Activated T-cell treated with anti-CD3 and anti-CD28 coated beads, Interleukin-2, amount 50 U/mL, for 48 hours (primary cell): ENCODE data around the gene CPNE2.

Experiments
- DNase-seq, 2 experiments: peaks; one replicate each; pipeline ENCODE4 v3.0.0-alpha.2; 2020

CPNE2 gene

DNA sequence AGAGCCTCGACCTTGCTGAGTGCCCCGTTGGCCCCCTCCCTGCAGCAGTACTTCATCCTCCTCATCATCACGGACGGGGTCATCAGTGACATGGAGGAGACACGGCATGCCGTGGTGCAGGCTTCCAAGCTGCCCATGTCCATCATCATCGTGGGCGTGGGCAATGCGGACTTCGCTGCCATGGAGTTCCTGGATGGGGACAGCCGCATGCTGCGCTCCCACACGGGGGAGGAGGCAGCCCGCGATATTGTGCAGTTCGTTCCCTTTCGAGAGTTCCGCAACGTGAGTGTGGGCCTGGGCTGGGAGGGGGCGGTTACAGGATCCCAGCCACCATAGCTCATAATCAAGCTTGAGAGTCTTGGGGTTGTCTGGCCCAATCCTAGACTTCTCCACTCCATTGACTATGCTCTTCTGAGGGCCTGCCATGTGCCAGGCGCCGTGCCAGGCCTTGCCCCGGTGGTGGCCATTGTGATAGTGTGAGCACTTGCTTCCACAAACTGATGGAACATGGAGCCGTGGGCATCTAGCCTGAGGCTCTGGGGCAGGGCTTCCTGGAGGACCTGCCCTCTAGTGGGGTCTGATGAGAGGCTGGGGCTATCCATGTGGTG, 53.8 kb downstream of the CPNE2 start:
- DNase-seq, result no peak

DNA sequence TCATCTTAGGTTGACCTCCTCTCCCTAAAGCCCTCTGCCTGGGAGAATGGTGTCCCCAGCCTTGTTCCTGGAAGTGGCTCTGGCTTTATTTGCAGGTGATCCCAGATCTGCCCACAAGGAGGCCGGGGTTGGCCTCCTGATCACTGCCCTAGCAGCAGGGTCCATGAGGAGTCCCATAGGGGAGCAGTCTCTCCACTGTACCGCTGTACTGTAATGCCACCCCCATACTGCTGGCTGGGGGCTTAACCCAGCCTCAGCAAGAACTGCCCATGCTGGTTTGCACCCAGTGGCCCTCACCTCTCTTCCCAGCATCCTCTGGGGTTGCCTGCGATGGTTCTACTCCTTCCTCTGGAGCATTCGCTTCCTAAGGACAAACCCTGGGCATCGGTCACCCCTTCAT, 54.4 kb downstream of the CPNE2 start:
- DNase-seq, result no peak

DNA sequence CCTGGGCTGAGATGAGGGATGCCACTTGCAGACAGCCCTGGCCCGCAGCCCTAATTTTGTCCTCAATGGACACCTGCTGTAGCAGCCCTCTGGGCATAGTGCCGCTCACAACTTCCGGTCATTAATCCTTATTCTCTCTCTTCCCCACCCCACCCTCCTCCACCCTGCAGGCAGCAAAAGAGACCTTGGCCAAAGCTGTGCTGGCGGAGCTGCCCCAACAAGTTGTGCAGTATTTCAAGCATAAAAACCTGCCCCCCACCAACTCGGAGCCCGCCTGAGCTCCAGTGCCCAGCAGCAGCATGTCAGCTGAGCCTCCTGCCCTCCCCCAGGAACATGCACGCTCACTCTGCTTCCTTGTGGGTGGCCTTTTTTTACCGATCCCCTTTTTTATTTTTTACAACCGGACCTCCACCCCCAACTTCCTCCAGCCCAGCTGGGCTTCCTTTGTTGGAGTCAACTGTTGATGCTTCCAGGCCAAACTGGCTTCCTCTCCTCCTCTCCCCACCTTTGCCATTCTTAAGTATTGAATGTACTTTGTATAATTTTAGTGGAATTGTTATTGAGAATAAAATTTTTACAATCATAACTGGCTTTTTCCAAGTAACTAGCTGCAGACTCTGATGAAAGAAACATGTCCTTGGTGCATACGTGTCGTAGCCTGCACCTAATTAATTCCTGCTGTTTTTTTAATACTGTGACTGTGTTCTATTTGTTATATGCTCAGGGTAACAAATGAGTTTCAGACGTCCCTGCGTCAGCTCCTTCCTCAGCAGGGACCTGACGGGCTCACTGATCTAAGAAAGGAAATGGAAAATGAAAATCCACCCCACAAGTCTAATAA, 55.2 kb downstream of the CPNE2 start:
- DNase-seq, result no peak

GRCh38 chr16:57148481-57148880, 56.1 kb downstream of the CPNE2 start:
- no peak for DNase-seq

GRCh38 chr16:57149391-57149790, 57.0 kb downstream of the CPNE2 start:
- DNase-seq, result no peak

DNA sequence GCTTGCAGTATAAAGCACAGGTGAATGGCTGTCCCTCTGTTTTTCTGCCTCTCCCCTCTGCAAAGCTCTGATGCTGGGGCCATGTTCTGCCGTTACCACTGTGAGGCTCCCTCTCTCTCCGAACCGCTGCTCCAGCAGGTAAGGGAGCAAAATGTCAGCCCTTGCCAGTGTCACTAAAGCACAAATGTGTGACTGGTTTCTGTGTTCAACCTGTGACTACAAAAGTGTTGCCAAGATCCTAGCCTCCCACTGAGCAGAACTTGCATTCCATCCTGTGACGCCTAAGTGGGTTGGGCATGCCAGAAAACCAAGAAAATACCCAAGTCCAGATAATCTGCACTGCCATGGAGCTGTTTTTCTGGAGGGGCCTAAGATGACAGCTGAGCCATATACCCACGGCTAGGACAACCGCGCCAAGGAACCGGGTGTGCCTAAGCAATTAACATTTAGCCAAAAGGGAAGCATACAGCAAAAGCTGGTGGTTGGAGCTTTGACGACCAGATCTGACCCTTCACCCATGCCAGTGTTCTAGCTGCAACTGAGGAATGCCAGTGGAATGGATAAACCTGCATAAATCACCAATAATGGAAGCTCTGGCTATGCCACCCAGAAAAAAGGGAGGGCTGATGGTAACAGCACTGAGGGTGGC, 58.4 kb downstream of the CPNE2 start:
- DNase-seq, result no peak

GRCh38 chr16:57151369-57151768, 59.0 kb downstream of the CPNE2 start:
- no peak for DNase-seq

DNA sequence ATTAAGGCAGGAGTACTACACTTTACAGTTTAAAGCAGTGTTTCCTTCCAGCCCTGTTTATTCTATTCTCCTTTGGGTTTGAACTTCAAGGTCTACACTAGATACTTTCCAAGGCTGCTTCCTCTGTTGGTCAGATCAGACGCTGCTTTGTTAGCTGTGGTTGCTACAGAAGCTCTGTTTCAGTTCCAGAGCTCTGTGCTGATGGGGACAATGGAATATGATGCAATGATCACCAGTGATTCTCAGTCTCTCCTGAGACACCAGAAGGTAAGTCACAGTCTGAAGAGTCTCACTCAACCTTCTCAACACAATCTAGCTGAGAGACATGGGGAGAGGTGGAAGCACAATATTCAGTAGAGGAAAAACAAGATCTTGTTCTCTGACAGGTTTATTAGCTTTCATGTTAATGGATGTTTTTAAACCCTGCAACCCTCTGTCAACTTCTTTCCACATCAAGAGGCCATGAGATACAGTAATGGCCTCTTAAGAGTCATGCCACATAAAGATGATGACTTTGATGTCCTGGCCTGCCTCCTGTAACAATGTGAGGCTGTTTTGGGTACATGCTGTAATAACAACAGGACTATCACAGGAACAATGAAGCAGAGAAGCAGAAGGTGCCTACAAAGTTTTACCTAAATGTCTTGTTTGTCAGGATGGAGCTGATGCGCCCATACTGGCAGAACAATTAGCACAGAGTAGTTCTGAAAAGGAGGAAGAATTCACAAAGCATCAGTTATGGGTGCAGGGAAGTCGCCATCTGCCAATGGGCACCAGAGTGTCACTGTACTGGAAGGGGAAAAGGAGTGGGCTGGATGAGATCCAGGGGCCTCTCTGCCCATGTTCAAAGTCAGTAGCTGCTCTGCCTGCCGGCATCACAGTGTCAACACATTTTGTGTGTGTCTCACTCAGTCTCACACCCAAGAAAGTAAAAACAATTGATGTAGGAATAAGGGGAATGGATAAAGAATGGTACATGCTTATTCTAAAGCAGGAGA, 60.0 kb downstream of the CPNE2 start:
- no peak for DNase-seq

DNA sequence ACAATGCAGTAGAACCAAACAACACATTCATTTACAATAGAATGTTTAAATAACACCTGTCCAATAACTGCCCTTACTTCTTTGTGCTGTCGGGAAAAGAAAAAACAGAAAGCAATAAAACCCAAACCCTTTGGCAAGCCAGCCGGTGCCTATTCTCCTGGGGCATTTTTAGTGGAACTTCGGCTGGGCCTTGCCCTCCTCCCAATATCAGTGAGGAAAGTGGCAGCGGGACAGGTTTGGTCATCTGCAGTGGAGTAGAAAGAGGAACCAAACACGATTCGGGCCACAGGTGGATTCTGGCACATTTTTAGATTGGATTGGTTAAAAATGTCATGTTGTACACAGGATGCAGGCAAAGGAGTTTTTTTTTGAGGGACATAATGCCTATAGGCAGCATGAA, 61.5 kb downstream of the CPNE2 start:
- DNase-seq, result no peak

DNA sequence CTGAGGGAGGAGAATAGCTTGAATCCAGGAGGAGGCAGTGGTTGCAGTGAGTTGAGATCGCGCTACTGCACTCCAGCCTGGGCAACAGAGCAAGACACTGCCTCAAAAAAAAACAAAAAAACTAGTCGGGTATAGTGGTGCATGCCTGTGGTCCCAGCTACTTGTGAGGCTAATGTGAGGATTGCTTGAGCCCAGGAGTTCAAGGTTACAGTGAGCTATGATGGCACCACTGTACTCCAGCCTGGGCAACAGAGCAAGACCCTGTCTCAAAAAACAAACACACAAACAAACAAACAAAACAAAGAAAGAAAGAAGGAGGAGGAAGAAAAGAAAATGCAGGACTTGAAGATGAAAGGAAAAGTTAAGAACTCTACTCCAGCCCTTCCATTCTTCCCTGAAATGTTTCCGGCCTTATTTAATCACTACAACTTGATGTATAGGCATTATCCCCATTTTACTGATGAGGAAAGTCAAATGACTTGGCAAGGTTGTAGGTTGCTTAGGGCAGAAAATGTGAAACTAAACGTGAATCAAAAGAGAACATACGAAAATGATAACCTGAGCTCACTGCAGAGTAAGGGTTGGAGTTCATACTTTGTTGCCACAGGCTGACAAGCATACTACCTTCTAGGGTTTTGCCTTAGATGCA, 63.4 kb downstream of the CPNE2 start:
- DNase-seq, result no peak

- no peak for DNase-seq
Measured at GRCh38 chr16:57156351-57156703, 63.9 kb downstream of the CPNE2 start.

DNA sequence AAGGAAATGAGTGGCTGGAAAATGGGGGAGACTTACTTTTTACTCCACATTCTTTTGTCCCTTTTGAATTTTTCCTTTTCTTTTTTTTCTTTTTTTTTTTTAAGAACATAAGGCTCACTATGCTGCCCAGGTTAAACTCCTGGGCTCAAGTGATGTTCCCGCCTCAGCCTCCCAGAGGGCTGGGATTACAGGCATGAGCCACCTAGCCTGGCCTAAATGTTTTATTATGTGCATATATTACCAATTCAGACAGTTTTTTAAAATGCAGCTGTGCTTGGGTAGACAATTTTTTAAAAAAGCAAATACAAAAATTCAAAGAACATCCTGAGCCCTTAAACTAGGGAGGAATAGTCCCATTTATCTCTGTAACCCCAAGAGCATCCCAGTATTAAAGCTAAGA, 65.2 kb downstream of the CPNE2 start:
- DNase-seq, result no peak

DNA sequence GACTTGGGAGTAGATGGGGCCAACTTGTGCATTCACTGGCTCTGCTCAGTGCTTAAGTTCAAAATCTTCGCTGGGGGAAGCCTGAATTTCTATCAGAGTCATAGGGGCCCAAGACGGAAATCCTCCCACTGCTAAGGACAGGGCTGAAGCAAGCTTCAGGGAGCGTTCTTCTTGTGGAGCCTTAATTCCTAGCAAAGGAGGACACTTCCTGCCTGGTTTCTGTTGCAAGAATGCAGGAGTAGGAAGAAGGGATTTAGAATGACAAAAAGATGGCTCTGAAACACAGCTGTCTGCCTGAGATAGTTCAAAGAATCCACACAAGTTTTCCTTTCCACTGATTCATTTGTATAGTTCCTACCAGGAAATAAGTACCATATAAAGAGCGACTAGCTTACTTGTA, 67.1 kb downstream of the CPNE2 start:
- no peak for DNase-seq

GRCh38 chr16:57163842-57164241, 71.5 kb downstream of the CPNE2 start:
- no peak for DNase-seq

DNA sequence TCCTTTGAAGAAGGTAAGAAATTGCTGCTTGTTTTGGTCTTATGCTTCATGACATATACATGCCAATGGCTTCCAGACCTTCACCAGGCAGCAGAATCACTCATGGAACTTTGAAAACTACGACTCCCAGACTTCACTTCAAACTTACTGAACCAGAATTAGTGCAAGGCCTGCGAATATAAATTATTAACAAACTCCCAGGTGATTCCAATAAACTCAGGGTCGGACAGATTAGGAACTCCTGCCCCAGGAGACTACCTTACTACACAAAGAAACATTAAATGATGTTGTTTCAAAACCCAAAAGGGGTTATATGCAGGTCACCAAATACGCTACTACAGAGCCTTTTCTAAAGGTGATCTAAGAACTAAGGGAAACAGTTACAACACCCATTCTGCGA, 73.1 kb downstream of the CPNE2 start:
- DNase-seq, result no peak

GRCh38 chr16:57165938-57166337, 73.6 kb downstream of the CPNE2 start:
- no peak for DNase-seq

GRCh38 chr16:57166451-57166850, 74.1 kb downstream of the CPNE2 start:
- DNase-seq, result no peak

DNA sequence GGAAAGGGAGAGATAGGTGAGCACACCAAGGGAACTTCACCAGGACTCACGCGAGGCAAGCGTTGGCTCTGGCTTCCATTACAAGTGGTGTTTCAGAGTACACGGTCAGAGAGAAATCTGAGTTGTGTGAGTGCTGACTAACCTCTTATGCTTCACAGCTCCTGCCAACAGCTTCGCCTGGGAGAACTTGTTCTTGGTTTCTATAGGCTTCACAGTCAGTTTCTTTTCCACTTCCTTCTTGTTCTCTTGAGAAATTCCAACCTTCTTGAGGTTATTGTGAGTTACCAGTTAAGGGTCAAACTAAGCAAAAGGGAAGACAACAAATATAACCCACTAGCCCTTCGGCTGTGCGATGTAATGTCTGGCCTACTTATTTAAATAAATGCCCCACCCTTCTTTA, 74.6 kb downstream of the CPNE2 start:
- DNase-seq, result no peak

GRCh38 chr16:57167538-57167937, 75.2 kb downstream of the CPNE2 start:
- no peak for DNase-seq

DNA sequence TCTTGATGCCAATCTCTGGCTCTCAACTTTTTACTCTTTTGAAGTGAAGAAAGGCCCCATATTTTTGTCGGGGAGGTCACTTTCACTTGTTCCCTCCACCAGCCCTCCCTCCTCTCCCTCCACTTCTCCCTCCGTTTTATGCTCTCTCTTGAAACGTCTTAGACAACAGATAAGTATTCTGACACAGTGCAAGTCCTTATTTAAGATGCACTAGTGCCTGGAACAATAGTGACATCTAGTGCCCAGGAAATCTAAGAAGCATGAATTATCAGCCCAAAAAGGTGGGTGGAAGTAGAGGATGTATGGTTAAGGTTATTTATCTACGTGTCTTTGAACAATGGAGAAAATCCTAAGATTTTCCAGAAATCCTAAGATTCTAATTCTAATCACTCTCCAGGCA, 75.6 kb downstream of the CPNE2 start:
- DNase-seq, result no peak

GRCh38 chr16:57169327-57169726, 76.9 kb downstream of the CPNE2 start:
- DNase-seq, result no peak

- no peak for DNase-seq
Measured at GRCh38 chr16:57172721-57173290, 80.4 kb downstream of the CPNE2 start.
